ENCODE results near the gene PAPOLB. TPM values are rescaled to one million over a fixed set of nuclear protein-coding genes. Genes with fewer than 3 reads are reported as not detected.

Gene PAPOLB
- total RNA-seq, 2 experiments from 2014 or later: not detected

GRCh38 chr7:4840079-4840501 lies 21.7 kb downstream of the PAPOLB start:
- H3K4me3 ChIP-seq (ENCODE audit: low read length): no peak overlapping the region
- H3K27ac ChIP-seq (ENCODE audit: low read depth in 1 of 2, low read length in 2 of 2): no peak overlapping the region
- Mint-ChIP-seq H3K27ac (no peak overlapping the region), H3K4me1 (ENCODE audit: low read depth) (no peaks in the 10 kb centered on the region), H3K36me3 (ENCODE audit: low read depth) (no peaks in the 10 kb centered on the region), H3K9me3 (no peaks in the 10 kb centered on the region), H3K4me3 (no peak overlapping the region), H3K27me3 (peaks cover 10% of the 10 kb centered on the region)
- no peak for ATAC-seq (ENCODE audit: poor library complexity)
- CTCF ChIA-PET: no interaction called here
- H3K27me3 ChIP-seq (ENCODE audit: control insufficient read depth in 1 of 2, insufficient read depth in 2 of 2, low read length in 2 of 2): peaks cover 5 to 9% of the 10 kb centered on the region in 2 experiments
- H3K4me1 ChIP-seq (ENCODE audit: insufficient read depth, low read length): no peaks in the 10 kb centered on the region
- peaks cover 0 to under 1% of the 10 kb centered on the region in 2 experiments for H3K9me3 ChIP-seq (ENCODE audit: control insufficient read depth in 1 of 2, insufficient read depth in 1 of 2, low read length in 2 of 2)
- H3K36me3 ChIP-seq (ENCODE audit: insufficient read depth, low read length): no peaks in the 10 kb centered on the region
- TF ChIP-seq, protein P1, sequence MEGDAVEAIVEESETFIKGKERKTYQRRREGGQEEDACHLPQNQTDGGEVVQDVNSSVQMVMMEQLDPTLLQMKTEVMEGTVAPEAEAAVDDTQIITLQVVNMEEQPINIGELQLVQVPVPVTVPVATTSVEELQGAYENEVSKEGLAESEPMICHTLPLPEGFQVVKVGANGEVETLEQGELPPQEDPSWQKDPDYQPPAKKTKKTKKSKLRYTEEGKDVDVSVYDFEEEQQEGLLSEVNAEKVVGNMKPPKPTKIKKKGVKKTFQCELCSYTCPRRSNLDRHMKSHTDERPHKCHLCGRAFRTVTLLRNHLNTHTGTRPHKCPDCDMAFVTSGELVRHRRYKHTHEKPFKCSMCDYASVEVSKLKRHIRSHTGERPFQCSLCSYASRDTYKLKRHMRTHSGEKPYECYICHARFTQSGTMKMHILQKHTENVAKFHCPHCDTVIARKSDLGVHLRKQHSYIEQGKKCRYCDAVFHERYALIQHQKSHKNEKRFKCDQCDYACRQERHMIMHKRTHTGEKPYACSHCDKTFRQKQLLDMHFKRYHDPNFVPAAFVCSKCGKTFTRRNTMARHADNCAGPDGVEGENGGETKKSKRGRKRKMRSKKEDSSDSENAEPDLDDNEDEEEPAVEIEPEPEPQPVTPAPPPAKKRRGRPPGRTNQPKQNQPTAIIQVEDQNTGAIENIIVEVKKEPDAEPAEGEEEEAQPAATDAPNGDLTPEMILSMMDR (IDR thresholded peaks at IDR 0.05): no peak
- POLR2A ChIA-PET: no interaction called here
- intact Hi-C loops (cut with DNase I, micrococcal nuclease): no loop called here
- no peak for DNase-seq

DNA sequence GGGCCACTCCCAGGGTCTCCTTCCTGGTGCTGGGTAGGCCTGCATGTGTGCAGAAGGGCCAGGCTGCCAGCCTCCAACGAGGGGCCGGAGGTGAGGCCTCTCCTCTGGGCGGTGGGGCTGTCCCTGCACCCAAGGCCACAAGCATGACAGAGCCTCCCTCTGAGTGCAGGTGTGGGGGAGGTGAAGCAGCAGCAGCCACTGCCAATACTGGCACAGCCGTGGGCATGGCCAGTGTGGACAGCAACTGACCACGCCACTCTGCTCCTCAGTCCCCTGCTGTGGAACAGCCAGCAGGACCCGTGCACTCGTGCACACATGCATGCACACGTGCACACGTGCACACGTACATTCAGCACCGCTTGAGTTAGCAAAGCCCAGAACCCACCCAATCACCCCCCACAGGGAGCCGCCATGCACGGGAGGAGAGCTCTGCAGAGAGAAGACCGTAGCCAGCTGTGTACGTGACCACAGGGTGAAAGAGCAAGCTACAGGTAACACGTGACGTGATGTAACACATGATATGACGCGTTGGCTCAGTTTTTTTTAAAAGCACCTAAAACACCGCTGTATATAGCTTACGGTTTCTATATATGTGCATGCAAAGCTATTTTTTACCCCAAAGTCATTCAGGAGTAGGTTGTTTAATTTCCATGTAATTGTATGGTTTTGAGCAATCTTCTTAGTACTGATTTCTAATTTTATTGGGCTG lies 23.1 kb downstream of the PAPOLB start:
- no peaks in the 10 kb centered on the region for H3K4me1 ChIP-seq (ENCODE audit: insufficient read depth, low read length)
- POLR2A ChIA-PET: no interaction called here

DNA sequence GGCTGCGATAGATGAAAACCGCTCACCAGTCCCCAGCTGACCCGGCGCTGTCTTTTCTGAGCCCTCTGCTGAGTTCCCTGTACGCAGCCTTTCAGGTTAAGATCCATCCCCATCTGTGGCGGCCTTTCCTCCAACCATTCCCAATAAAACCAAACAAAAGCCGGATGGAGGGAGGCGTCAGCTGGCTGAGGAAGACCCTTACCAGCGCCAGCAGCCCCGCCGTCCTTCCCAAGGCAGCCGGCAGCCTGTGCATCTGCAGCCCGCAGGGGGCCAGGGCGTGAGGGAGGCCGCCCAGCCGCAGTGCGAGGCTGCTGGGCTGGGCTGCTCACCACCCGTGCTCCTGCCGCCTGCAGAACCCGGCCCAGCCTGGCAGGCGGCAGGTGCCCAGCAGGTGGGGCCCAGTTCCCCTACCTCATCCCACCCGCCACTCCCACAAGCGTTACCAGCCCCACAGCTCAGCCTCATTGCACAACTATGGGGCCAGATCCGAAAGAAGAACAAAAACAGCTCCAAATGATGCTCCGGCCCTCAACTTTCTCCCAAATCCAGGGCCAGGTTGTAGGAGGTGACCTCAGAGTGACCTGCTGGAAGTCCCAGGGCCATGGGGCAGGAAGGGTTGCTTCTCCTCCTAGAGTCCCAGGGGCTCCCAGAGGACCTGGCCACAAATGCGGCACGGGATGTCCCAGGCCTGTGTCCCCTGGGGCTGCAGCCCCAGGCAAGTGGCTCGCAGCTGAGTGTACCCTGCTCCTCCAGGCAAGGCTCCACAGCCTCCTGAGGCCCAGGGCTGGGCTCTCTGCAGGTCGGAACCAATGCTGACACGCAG lies 23.8 kb downstream of the PAPOLB start:
- H3K4me3 Mint-ChIP-seq: no peak overlapping the region
- intact Hi-C loops (cut with DNase I, micrococcal nuclease): no loop called here
- peaks cover 0 to 3% of the 10 kb centered on the region in 2 experiments for H3K9me3 ChIP-seq (ENCODE audit: control insufficient read depth in 1 of 2, insufficient read depth in 1 of 2, low read length in 2 of 2)
- H3K4me1 ChIP-seq (ENCODE audit: insufficient read depth, low read length): no peaks in the 10 kb centered on the region
- TF ChIP-seq, protein P1 (IDR thresholded peaks at IDR 0.05): no peak
- H3K4me1 Mint-ChIP-seq (ENCODE audit: low read depth): no peaks in the 10 kb centered on the region
- ChIA-PET CTCF (no interaction called here), POLR2A (no interaction called here)
- DNase-seq: no peak
- no peak overlapping the region for H3K4me3 ChIP-seq (ENCODE audit: low read length)
- no peak for ATAC-seq (ENCODE audit: poor library complexity)
- H3K27me3 ChIP-seq (ENCODE audit: control insufficient read depth in 1 of 2, insufficient read depth in 2 of 2, low read length in 2 of 2): no peaks in the 10 kb centered on the region
- H3K27ac Mint-ChIP-seq: no peak overlapping the region
- H3K27me3 Mint-ChIP-seq: no peaks in the 10 kb centered on the region
- H3K27ac ChIP-seq (ENCODE audit: low read depth in 1 of 2, low read length in 2 of 2): no peak overlapping the region
- no peaks in the 10 kb centered on the region for H3K9me3 Mint-ChIP-seq
- no peaks in the 10 kb centered on the region for H3K36me3 Mint-ChIP-seq (ENCODE audit: low read depth)
- H3K36me3 ChIP-seq (ENCODE audit: insufficient read depth, low read length): no peaks in the 10 kb centered on the region

More for the DNA sequence above, 23.1 kb downstream of the PAPOLB start:
- no peak overlapping the region for H3K27ac ChIP-seq (ENCODE audit: low read depth in 1 of 2, low read length in 2 of 2)
- Mint-ChIP-seq H3K27ac (no peak overlapping the region), H3K4me1 (ENCODE audit: low read depth) (no peaks in the 10 kb centered on the region), H3K9me3 (no peaks in the 10 kb centered on the region), H3K4me3 (no peak overlapping the region), H3K36me3 (ENCODE audit: low read depth) (no peaks in the 10 kb centered on the region), H3K27me3 (peaks cover 4% of the 10 kb centered on the region)
- peaks cover 0 to 3% of the 10 kb centered on the region in 2 experiments for H3K9me3 ChIP-seq (ENCODE audit: control insufficient read depth in 1 of 2, insufficient read depth in 1 of 2, low read length in 2 of 2)
- intact Hi-C loops (cut with DNase I, micrococcal nuclease): no loop called here
- ATAC-seq (ENCODE audit: poor library complexity): no peak
- CTCF ChIA-PET: no interaction called here
- no peak for DNase-seq
- no peak overlapping the region for H3K4me3 ChIP-seq (ENCODE audit: low read length)
- no peaks in the 10 kb centered on the region for H3K36me3 ChIP-seq (ENCODE audit: insufficient read depth, low read length)
- H3K27me3 ChIP-seq (ENCODE audit: control insufficient read depth in 1 of 2, insufficient read depth in 2 of 2, low read length in 2 of 2): peaks cover 0 to under 1% of the 10 kb centered on the region in 2 experiments
- TF ChIP-seq, protein P1 (IDR thresholded peaks at IDR 0.05): no peak

Measured in CD4-positive, alpha-beta T cell (primary cell).